ENCODE results near the gene SUPT16H. TPM values are rescaled to one million over a fixed set of nuclear protein-coding genes. Genes with fewer than 3 reads are reported as not detected.

The SUPT16H gene
- 55.8 TPM for total RNA-seq

- Histone ChIP-seq H3K27ac (ENCODE audit: low read depth, low read length) (peak within 1 kb of the TSS; percentile 94), H3K9me3 (ENCODE audit: control insufficient read depth in 3 of 3, low read length in 3 of 3) (no peaks in the 10 kb centered on the region), H3K27me3 (ENCODE audit: control insufficient read depth in 3 of 3, insufficient read depth in 3 of 3, low read length in 3 of 3) (no peaks in the 10 kb centered on the region), H3K4me1 (ENCODE audit: control insufficient read depth in 3 of 3, insufficient read depth in 3 of 3, low read length in 3 of 3) (peaks cover 7 to 16% (median 14%) of the 10 kb centered on the region in 3 donors), H3K36me3 (ENCODE audit: control insufficient read depth in 3 of 3, insufficient read depth in 3 of 3, low read length in 3 of 3) (peaks cover 10 to 15% (median 11%) of the 10 kb centered on the region in 3 donors), H3K9ac (ENCODE audit: low read depth in 1 of 3, low read length in 3 of 3) (peak within 1 kb of the TSS; percentile 95 to 98 (median 97)), H3K4me3 (ENCODE audit: low read length in 3 of 3) (peak within 1 kb of the TSS; percentile 82 to 99 (median 99))
Measured at GRCh38 chr14:21383848-21384493, at the start of gene SUPT16H. Gene SUPT16H, minus strand, starts transcription at chr14:21384019. Its CDS starts 92 bp downstream, at chr14:21383927.

GRCh38 chr14:21431126-21431525, 47.3 kb upstream of the SUPT16H start:
- no peak overlapping the region for H3K9ac ChIP-seq (ENCODE audit: low read depth in 1 of 3, low read length in 3 of 3)

GRCh38 chr14:21428930-21429329, 45.1 kb upstream of the SUPT16H start:
- Histone ChIP-seq H3K9ac (ENCODE audit: low read depth in 1 of 3, low read length in 3 of 3) (no peak overlapping the region), H3K9me3 (ENCODE audit: control insufficient read depth in 3 of 3, low read length in 3 of 3) (no peaks in the 10 kb centered on the region), H3K4me3 (ENCODE audit: low read length in 3 of 3) (no peak overlapping the region), H3K4me1 (ENCODE audit: control insufficient read depth in 3 of 3, insufficient read depth in 3 of 3, low read length in 3 of 3) (peaks cover 7 to 11% (median 7%) of the 10 kb centered on the region in 3 donors), H3K36me3 (ENCODE audit: control insufficient read depth in 3 of 3, insufficient read depth in 3 of 3, low read length in 3 of 3) (peaks cover 41 to 59% (median 58%) of the 10 kb centered on the region in 3 donors), H3K27ac (ENCODE audit: low read depth, low read length) (no peak overlapping the region), H3K27me3 (ENCODE audit: control insufficient read depth in 3 of 3, insufficient read depth in 3 of 3, low read length in 3 of 3) (no peaks in the 10 kb centered on the region)

More at GRCh38 chr14:21431126-21431525, 47.3 kb upstream of the SUPT16H start:
- Histone ChIP-seq H3K4me1 (ENCODE audit: control insufficient read depth in 3 of 3, insufficient read depth in 3 of 3, low read length in 3 of 3) (peaks cover 13 to 16% (median 15%) of the 10 kb centered on the region in 3 donors), H3K27ac (ENCODE audit: low read depth, low read length) (no peak overlapping the region), H3K4me3 (ENCODE audit: low read length in 3 of 3) (no peak overlapping the region), H3K36me3 (ENCODE audit: control insufficient read depth in 3 of 3, insufficient read depth in 3 of 3, low read length in 3 of 3) (peaks cover 30 to 41% (median 39%) of the 10 kb centered on the region in 3 donors), H3K27me3 (ENCODE audit: control insufficient read depth in 3 of 3, insufficient read depth in 3 of 3, low read length in 3 of 3) (no peaks in the 10 kb centered on the region), H3K9me3 (ENCODE audit: control insufficient read depth in 3 of 3, low read length in 3 of 3) (no peaks in the 10 kb centered on the region)

GRCh38 chr14:21426692-21427091, 42.9 kb upstream of the SUPT16H start:
- Histone ChIP-seq H3K27me3 (ENCODE audit: control insufficient read depth in 3 of 3, insufficient read depth in 3 of 3, low read length in 3 of 3) (no peaks in the 10 kb centered on the region), H3K9me3 (ENCODE audit: control insufficient read depth in 3 of 3, low read length in 3 of 3) (no peaks in the 10 kb centered on the region), H3K4me1 (ENCODE audit: control insufficient read depth in 3 of 3, insufficient read depth in 3 of 3, low read length in 3 of 3) (peaks cover 7 to 11% (median 7%) of the 10 kb centered on the region in 3 donors), H3K27ac (ENCODE audit: low read depth, low read length) (no peak overlapping the region), H3K36me3 (ENCODE audit: control insufficient read depth in 3 of 3, insufficient read depth in 3 of 3, low read length in 3 of 3) (peaks cover 49 to 73% (median 70%) of the 10 kb centered on the region in 3 donors), H3K9ac (ENCODE audit: low read depth in 1 of 3, low read length in 3 of 3) (no peak overlapping the region), H3K4me3 (ENCODE audit: low read length in 3 of 3) (no peak overlapping the region)

- no peaks in the 10 kb centered on the region for H3K27me3 ChIP-seq (ENCODE audit: control insufficient read depth in 3 of 3, insufficient read depth in 3 of 3, low read length in 3 of 3)
- peaks cover 22 to 54% (median 51%) of the 10 kb centered on the region in 3 donors for H3K36me3 ChIP-seq (ENCODE audit: control insufficient read depth in 3 of 3, insufficient read depth in 3 of 3, low read length in 3 of 3)
- H3K4me3 ChIP-seq (ENCODE audit: low read length in 3 of 3), result no peak overlapping the region
- no peak overlapping the region for H3K27ac ChIP-seq (ENCODE audit: low read depth, low read length)
- H3K9ac ChIP-seq (ENCODE audit: low read depth in 1 of 3, low read length in 3 of 3), result no peak overlapping the region
- H3K4me1 ChIP-seq (ENCODE audit: control insufficient read depth in 3 of 3, insufficient read depth in 3 of 3, low read length in 3 of 3), result no peaks in the 10 kb centered on the region
- H3K9me3 ChIP-seq (ENCODE audit: control insufficient read depth in 3 of 3, low read length in 3 of 3), result no peaks in the 10 kb centered on the region
Measured at GRCh38 chr14:21419528-21419927, 35.7 kb upstream of the SUPT16H start.

- Histone ChIP-seq H3K4me3 (ENCODE audit: low read length in 3 of 3) (no peak overlapping the region), H3K4me1 (ENCODE audit: control insufficient read depth in 3 of 3, insufficient read depth in 3 of 3, low read length in 3 of 3) (no peaks in the 10 kb centered on the region), H3K9ac (ENCODE audit: low read depth in 1 of 3, low read length in 3 of 3) (no peak overlapping the region), H3K27ac (ENCODE audit: low read depth, low read length) (no peak overlapping the region), H3K9me3 (ENCODE audit: control insufficient read depth in 3 of 3, low read length in 3 of 3) (no peaks in the 10 kb centered on the region), H3K27me3 (ENCODE audit: control insufficient read depth in 3 of 3, insufficient read depth in 3 of 3, low read length in 3 of 3) (no peaks in the 10 kb centered on the region), H3K36me3 (ENCODE audit: control insufficient read depth in 3 of 3, insufficient read depth in 3 of 3, low read length in 3 of 3) (peaks cover 39 to 62% (median 62%) of the 10 kb centered on the region in 3 donors)
Measured at GRCh38 chr14:21415329-21415728, 31.5 kb upstream of the SUPT16H start.

GRCh38 chr14:21414137-21414631, 30.4 kb upstream of the SUPT16H start:
- Histone ChIP-seq H3K27ac (ENCODE audit: low read depth, low read length) (no peak overlapping the region), H3K9me3 (ENCODE audit: control insufficient read depth in 3 of 3, low read length in 3 of 3) (no peaks in the 10 kb centered on the region), H3K4me1 (ENCODE audit: control insufficient read depth in 3 of 3, insufficient read depth in 3 of 3, low read length in 3 of 3) (no peaks in the 10 kb centered on the region), H3K36me3 (ENCODE audit: control insufficient read depth in 3 of 3, insufficient read depth in 3 of 3, low read length in 3 of 3) (peaks cover 32 to 64% (median 64%) of the 10 kb centered on the region in 3 donors), H3K9ac (ENCODE audit: low read depth in 1 of 3, low read length in 3 of 3) (no peak overlapping the region), H3K4me3 (ENCODE audit: low read length in 3 of 3) (no peak overlapping the region), H3K27me3 (ENCODE audit: control insufficient read depth in 3 of 3, insufficient read depth in 3 of 3, low read length in 3 of 3) (no peaks in the 10 kb centered on the region)

GRCh38 chr14:21408147-21408546, 24.3 kb upstream of the SUPT16H start:
- Histone ChIP-seq H3K4me3 (ENCODE audit: low read length in 3 of 3) (no peak overlapping the region), H3K9me3 (ENCODE audit: control insufficient read depth in 3 of 3, low read length in 3 of 3) (no peaks in the 10 kb centered on the region), H3K9ac (ENCODE audit: low read depth in 1 of 3, low read length in 3 of 3) (no peak overlapping the region), H3K36me3 (ENCODE audit: control insufficient read depth in 3 of 3, insufficient read depth in 3 of 3, low read length in 3 of 3) (peaks cover 48 to 89% (median 85%) of the 10 kb centered on the region in 3 donors), H3K27ac (ENCODE audit: low read depth, low read length) (no peak overlapping the region), H3K27me3 (ENCODE audit: control insufficient read depth in 3 of 3, insufficient read depth in 3 of 3, low read length in 3 of 3) (no peaks in the 10 kb centered on the region), H3K4me1 (ENCODE audit: control insufficient read depth in 3 of 3, insufficient read depth in 3 of 3, low read length in 3 of 3) (no peaks in the 10 kb centered on the region)

- no peaks in the 10 kb centered on the region for H3K4me1 ChIP-seq (ENCODE audit: control insufficient read depth in 3 of 3, insufficient read depth in 3 of 3, low read length in 3 of 3)
- no peak overlapping the region for H3K27ac ChIP-seq (ENCODE audit: low read depth, low read length)
- no peak overlapping the region for H3K9ac ChIP-seq (ENCODE audit: low read depth in 1 of 3, low read length in 3 of 3)
- no peak overlapping the region for H3K4me3 ChIP-seq (ENCODE audit: low read length in 3 of 3)
- H3K27me3 ChIP-seq (ENCODE audit: control insufficient read depth in 3 of 3, insufficient read depth in 3 of 3, low read length in 3 of 3), result no peaks in the 10 kb centered on the region
- H3K36me3 ChIP-seq (ENCODE audit: control insufficient read depth in 3 of 3, insufficient read depth in 3 of 3, low read length in 3 of 3), result peaks cover 53 to 90% (median 89%) of the 10 kb centered on the region in 3 donors
- no peaks in the 10 kb centered on the region for H3K9me3 ChIP-seq (ENCODE audit: control insufficient read depth in 3 of 3, low read length in 3 of 3)
Measured at GRCh38 chr14:21406213-21406612, 22.4 kb upstream of the SUPT16H start.

- Histone ChIP-seq H3K36me3 (ENCODE audit: control insufficient read depth in 3 of 3, insufficient read depth in 3 of 3, low read length in 3 of 3) (peaks cover 63 to 90% (median 90%) of the 10 kb centered on the region in 3 donors), H3K4me1 (ENCODE audit: control insufficient read depth in 3 of 3, insufficient read depth in 3 of 3, low read length in 3 of 3) (no peaks in the 10 kb centered on the region), H3K27ac (ENCODE audit: low read depth, low read length) (no peak overlapping the region), H3K4me3 (ENCODE audit: low read length in 3 of 3) (no peak overlapping the region), H3K9ac (ENCODE audit: low read depth in 1 of 3, low read length in 3 of 3) (no peak overlapping the region), H3K27me3 (ENCODE audit: control insufficient read depth in 3 of 3, insufficient read depth in 3 of 3, low read length in 3 of 3) (no peaks in the 10 kb centered on the region), H3K9me3 (ENCODE audit: control insufficient read depth in 3 of 3, low read length in 3 of 3) (no peaks in the 10 kb centered on the region)
Measured at GRCh38 chr14:21405097-21405496, 21.3 kb upstream of the SUPT16H start.
